HUES6 (cell line): Measurements from ENCODE around the gene DZIP1.
"Not testable (repeated sequence)": the region's sequence is repeated elsewhere in the genome, so short reads cannot be mapped to it uniquely, and the experiment has no call there.

Source experiments
- H3K27ac ChIP-seq: 2 replicates; pipeline ENCODE4 v1.7.0; 2013; ENCODE audit warnings: low read depth, mild to moderate bottlenecking, low read length, inconsistent platforms
- H3K27me3 ChIP-seq: 2 replicates; pipeline ENCODE4 v1.6.1; 2013; ENCODE audit warnings: low read length; ENCODE audit not compliant: control insufficient read depth, insufficient read depth
- H3K36me3 ChIP-seq: 2 replicates; pipeline ENCODE4 v1.6.1; 2013; ENCODE audit warnings: low read length; ENCODE audit not compliant: control insufficient read depth, insufficient read depth
- H3K4me1 ChIP-seq: 2 replicates; pipeline ENCODE4 v1.6.1; 2013; ENCODE audit warnings: low read length; ENCODE audit not compliant: control insufficient read depth, insufficient read depth
- H3K4me3 ChIP-seq: 2 replicates; pipeline ENCODE4 v1.5.1; 2013; ENCODE audit warnings: low read depth, low read length
- H3K9ac ChIP-seq: one replicate; pipeline ENCODE4 v1.6.1; 2013; ENCODE audit warnings: mild to moderate bottlenecking, low read length
- H3K9me3 ChIP-seq: 2 replicates; pipeline ENCODE4 v1.6.1; 2013; ENCODE audit warnings: low read depth, low read length; ENCODE audit not compliant: control insufficient read depth, insufficient read depth

Gene DZIP1

DNA sequence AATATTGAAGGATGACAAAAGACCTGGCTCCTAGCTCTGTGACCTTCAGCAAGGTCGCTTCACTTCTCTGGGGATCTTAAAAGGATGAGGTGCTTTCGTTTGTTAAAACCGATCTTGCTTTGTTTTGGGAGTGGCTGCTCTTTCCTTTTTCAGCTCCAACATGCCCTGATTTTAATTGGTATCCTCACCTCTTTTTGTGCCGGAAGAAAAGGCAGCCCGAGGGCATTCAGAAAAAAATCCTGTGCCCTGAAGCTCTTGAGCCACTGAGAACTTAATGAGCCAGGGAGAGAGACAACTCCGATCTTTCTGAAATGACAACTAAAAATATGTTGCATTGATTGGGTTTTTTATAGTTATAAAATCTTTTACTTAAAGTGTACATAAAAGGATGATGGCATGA lies 72.6 kb downstream of the DZIP1 start:
- H3K4me1 ChIP-seq = peaks cover 7% of the 10 kb centered on the region
- no peak overlapping the region for H3K27ac ChIP-seq

DNA sequence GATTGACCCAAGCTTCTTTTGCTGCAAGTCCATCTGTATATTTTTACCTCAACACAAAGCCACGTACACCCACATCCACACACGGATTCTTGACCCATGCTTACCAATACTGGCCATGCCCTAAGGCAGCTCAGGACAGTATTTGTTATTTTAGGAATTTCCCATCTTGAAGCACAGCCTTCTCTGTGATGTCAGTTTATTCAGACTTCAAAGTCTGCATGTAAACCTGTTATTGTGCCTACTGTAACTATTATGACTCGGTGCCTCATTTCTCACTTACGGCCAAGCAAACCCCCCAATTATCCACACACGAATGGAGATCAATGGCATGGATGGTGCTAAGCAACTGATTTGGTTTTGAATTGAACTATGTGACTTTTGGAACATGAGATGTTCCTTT lies 74.5 kb downstream of the DZIP1 start:
- Histone ChIP-seq H3K36me3 (peaks cover 1% of the 10 kb centered on the region; the same call in 1 of the 2 replicates), H3K27ac (no peak overlapping the region), H3K9me3 (no peaks in the 10 kb centered on the region), H3K4me3 (no peak overlapping the region), H3K27me3 (no peaks in the 10 kb centered on the region), H3K9ac (no peak overlapping the region), H3K4me1 (peaks cover 7% of the 10 kb centered on the region)

More for the DNA sequence above, 72.6 kb downstream of the DZIP1 start:
- Histone ChIP-seq H3K36me3 (peaks cover 6% of the 10 kb centered on the region; the same call in 1 of the 2 replicates), H3K27me3 (no peaks in the 10 kb centered on the region), H3K9me3 (no peaks in the 10 kb centered on the region), H3K9ac (no peak overlapping the region), H3K4me3 (no peak overlapping the region)

DNA sequence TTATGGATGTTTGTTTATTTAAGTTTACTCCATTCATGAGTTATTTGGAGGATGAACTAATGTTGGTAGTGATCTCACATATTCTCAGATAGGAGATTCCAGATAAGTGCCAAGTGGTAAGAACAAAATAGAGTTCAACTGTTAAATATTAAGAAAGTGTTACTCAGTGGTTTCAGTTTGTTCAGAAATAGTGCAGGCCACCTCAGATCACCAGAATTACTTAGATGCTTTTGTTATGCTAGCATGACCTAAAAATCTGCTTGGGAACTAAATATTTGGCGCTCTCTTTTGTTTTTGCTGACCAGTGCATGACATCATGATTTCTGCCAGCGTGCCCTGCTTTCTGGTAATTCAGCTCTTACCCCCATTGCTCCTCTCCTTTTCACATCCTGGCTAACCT lies 76.4 kb downstream of the DZIP1 start:
- Histone ChIP-seq H3K27me3 (no peaks in the 10 kb centered on the region), H3K36me3 (no peaks in the 10 kb centered on the region), H3K27ac (no peak overlapping the region), H3K9ac (no peak overlapping the region), H3K4me3 (no peak overlapping the region), H3K4me1 (peaks cover 7% of the 10 kb centered on the region), H3K9me3 (no peaks in the 10 kb centered on the region)

DNA sequence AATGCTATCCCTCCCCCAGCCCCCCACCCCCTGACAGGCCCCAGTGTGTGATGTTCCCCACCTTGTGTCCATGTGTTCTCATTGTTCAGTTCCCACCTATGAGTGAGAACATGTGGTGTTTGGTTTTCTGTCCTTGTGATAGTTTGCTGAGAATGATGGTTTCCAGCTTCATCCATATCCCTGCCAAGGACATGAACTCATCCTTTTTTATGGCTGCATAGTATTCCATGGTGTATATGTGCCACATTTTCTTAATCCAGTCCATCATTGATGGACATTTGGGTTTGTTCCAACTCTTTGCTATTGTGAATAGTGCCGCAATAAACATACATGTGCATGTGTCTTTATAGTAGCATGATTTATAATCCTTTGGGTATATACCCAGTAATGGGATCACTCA lies 78.7 kb downstream of the DZIP1 start:
- not testable (repeated sequence) for H3K9ac ChIP-seq, H3K4me3 ChIP-seq, H3K9me3 ChIP-seq, H3K36me3 ChIP-seq, H3K27ac ChIP-seq, H3K4me1 ChIP-seq, H3K27me3 ChIP-seq

DNA sequence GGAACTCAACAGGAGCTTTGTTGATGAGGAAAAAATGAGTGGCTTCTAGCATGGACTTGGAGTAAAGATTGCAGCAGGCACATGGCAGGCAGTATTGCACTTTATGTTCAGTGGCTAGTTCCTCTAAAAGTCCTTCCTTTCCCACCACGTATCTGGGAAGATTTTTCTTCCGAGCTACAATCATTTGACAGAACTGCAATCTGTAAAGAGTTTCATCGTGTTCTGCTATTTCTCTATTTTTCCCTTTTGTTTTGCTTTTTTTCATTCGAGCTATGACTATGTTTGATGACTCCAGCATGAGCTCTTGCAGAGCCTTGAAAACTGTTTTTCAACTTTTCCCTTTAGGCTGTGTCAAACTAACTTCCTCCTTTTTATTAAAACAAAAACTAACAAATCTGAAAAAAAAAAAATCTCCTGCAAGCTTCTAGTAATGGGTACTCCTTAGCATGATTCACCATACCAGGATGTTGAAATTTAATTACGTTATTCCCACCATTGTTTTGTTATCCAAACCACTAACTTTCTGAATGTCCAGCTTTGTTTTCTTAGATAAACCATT lies 79.7 kb downstream of the DZIP1 start:
- Histone ChIP-seq H3K9ac (no peak overlapping the region), H3K9me3 (no peaks in the 10 kb centered on the region), H3K27me3 (no peaks in the 10 kb centered on the region), H3K4me3 (no peak overlapping the region), H3K4me1 (no peaks in the 10 kb centered on the region), H3K27ac (no peak overlapping the region), H3K36me3 (no peaks in the 10 kb centered on the region)

DNA sequence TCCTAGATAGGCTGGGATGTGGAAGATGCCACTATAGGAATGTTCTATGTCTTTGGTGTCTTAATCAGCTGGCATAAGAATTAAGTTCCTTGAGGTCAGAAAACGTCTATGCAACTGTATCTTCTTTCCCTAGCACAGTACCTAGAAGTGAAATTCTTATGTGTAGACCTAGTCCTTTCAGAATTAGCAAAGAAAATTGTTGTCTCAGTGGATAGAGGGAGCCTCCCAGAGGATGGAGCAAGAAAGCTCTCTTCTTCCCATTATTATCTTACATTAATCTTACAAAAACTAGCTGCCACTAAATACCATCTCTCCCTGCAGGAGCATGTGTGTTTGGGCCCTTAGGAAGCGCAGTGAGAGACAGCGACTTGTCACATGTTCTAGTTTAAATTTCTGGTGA lies 80.4 kb downstream of the DZIP1 start:
- no peaks in the 10 kb centered on the region for H3K4me1 ChIP-seq
- H3K27me3 ChIP-seq = no peaks in the 10 kb centered on the region
- H3K4me3 ChIP-seq = no peak overlapping the region
- H3K36me3 ChIP-seq = no peaks in the 10 kb centered on the region
- H3K9me3 ChIP-seq = no peaks in the 10 kb centered on the region
- no peak overlapping the region for H3K9ac ChIP-seq
- H3K27ac ChIP-seq = no peak overlapping the region

DNA sequence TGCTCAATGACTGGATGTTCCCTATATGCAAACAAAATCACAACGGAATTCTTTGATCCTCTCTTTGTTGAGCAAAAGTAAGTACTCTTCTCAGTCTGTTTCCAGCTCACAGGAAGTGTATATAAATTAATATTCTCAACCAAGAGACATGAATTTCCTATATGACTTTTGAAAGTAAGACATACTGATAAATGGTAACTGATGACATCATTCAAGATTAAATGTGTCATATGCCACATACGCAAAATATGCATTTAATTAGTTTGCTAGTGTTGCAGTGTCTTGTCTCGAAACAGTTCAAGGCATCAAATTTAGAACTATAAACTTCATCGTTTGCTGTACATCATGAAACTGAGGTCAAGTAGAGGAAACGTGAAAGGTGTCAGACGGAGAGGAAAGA lies 84.1 kb downstream of the DZIP1 start:
- Histone ChIP-seq H3K9ac (no peak overlapping the region), H3K27me3 (no peaks in the 10 kb centered on the region), H3K4me3 (no peak overlapping the region), H3K9me3 (no peaks in the 10 kb centered on the region), H3K27ac (no peak overlapping the region), H3K36me3 (no peaks in the 10 kb centered on the region), H3K4me1 (no peaks in the 10 kb centered on the region)

DNA sequence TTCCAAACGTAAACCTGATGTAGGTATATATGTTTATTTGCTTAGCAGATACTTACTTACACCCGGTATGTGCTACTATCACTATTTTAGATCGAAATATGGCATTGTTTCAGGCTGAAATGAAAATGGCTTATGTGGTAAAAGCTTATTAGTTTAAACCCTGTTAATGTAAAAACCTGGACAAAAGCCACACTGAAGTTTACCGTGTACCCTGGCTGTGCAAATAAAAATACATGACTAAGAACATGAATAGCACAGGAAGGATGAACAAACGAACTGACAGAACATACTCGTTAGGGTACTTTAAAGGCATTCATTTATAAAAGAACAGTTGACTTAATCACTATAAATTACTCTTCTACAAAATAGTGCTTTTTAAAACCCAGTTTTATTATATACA lies 85.4 kb downstream of the DZIP1 start:
- H3K36me3 ChIP-seq = no peaks in the 10 kb centered on the region
- H3K4me3 ChIP-seq = no peak overlapping the region
- H3K27me3 ChIP-seq = peaks cover 4% of the 10 kb centered on the region
- H3K9me3 ChIP-seq = no peaks in the 10 kb centered on the region
- no peak overlapping the region for H3K27ac ChIP-seq
- no peaks in the 10 kb centered on the region; the same call in 1 of the 2 replicates for H3K4me1 ChIP-seq
- H3K9ac ChIP-seq = no peak overlapping the region

DNA sequence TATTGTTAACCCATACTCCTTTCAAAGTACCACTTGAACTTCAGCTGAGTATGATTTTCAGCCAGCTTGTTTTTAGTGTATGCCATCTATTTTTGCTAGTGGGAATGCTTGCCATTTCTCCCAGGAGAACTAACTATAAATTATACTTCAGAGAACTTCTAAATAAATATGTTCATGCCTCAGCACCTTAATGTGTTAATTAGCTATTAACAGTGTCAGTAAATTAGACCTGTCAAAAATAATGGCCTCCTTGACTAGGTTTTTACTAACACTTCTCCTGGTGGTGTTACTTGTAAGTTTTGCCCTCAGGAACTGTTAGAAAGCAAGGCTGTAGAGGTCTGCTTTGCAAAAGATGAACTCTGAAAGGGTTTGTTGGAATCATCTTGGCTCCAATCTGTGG lies 87.5 kb downstream of the DZIP1 start:
- no peak overlapping the region for H3K27ac ChIP-seq
- peaks cover 1% of the 10 kb centered on the region for H3K4me1 ChIP-seq
- H3K9ac ChIP-seq = no peak overlapping the region
- H3K36me3 ChIP-seq = no peaks in the 10 kb centered on the region
- H3K27me3 ChIP-seq = peaks cover 20% of the 10 kb centered on the region
- no peak overlapping the region for H3K4me3 ChIP-seq
- no peaks in the 10 kb centered on the region for H3K9me3 ChIP-seq

DNA sequence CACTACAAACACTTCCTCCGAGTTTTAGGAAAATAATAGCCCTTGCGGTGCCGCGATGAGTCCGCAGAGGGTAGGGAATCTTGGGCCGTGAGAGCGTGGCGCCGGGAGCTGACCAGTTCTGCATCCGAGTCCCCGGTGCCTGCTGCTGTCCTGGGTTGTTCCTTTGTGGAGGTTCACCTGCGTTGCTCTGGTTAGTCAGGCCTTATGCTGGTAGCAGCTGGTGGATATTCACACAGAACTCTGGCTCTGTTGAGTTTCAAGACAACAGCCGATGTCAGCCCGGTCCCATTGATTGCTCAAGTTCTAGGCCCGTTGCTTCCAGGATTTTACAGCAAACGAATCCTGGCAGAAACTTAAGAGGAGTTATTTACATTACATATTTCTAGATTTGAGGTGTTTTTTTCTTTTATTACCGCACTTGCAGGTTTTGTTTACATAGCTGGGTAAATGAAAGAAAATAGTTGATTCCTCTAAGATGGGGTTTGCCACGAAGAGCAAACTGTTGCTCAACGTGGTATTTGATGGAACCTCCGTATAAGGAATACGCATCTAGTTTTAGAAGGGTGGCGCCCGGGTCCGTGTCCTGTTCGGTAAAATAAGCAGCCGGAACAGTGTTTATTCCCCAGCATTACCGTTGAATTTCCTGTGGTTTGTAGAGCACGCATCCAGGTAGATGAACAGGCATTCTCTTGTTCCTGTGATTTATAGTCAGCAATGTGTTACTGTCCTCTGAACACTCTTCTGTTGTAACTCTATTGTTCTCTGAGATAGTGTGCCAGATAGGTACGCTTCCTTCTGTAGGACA lies 90.7 kb downstream of the DZIP1 start:
- peaks cover 6% of the 10 kb centered on the region for H3K4me1 ChIP-seq
- H3K9me3 ChIP-seq = no peaks in the 10 kb centered on the region
- H3K9ac ChIP-seq = peak overlapping the region; percentile 20
- peaks cover 24% of the 10 kb centered on the region for H3K27me3 ChIP-seq
- peak overlapping the region; percentile 87 for H3K4me3 ChIP-seq
- no peak overlapping the region for H3K27ac ChIP-seq
- H3K36me3 ChIP-seq = no peaks in the 10 kb centered on the region

DNA sequence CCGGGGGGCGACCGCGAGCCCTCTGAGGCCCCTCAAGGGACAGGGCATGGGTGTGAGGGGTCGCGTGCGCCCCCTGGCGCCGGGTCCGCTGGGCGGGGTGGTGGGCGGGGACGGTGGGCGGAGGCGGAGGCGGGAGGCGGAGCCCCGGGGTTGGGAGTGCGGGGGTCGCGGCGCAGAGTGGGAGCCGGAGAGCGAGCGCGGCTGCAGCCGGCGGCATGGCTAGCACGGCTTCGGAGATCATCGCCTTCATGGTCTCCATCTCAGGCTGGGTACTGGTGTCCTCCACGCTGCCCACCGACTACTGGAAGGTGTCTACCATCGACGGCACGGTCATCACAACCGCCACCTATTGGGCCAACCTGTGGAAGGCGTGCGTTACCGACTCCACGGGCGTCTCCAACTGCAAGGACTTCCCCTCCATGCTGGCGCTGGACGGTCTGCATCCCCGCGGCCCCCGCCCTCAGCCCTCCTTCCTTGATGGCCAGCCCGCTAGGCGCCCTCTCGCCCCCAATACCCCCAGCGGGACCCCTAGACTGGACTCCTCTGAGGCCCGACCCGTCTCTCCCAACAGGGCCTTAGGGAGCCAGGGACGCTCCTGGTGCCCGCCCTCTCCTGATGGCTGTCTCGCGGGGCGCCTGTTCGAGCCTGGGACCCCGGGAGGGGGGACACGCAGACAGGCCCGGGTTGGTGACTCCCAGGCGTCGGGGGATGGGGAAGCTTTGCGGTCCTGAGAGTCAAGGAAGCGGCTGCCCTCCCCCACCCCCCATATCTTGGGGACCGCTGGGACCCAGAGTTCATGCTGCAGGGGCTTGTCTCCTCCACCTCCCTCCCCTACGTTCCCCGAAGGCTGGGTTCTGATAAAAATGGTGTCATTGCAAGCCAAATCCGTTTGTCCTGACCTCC lies 91.7 kb downstream of the DZIP1 start, which contains the start of gene CLDN10:
TSS of gene CLDN10 (plus strand) at position 182 of the 903 bp plus-strand sequence. CDS start at position 216, 34 bp downstream.
- H3K27ac ChIP-seq = no peak within 1 kb of the TSS
- H3K36me3 ChIP-seq = no peaks in the 10 kb centered on the region
- no peaks in the 10 kb centered on the region for H3K9me3 ChIP-seq
- H3K4me1 ChIP-seq = peaks cover 9% of the 10 kb centered on the region
- peak within 1 kb of the TSS; percentile 67 for H3K9ac ChIP-seq
- peaks cover 24% of the 10 kb centered on the region for H3K27me3 ChIP-seq
- peak within 1 kb of the TSS; percentile 87 for H3K4me3 ChIP-seq
